WERI-Rb-1 (cell line): ENCODE results near the gene ULK2.

Source experiments
- DNase-seq: peaks from one replicate; pipeline ENCODE4 v3.0.0-alpha.2; 2020
- H3K27ac ChIP-seq: fragments of 250-450 bp; sonication (Bioruptor Pico); 2 replicates; pipeline ENCODE4 v1.5.1; 2020; ENCODE audit warnings: mild to moderate bottlenecking, moderate library complexity
- H3K27me3 ChIP-seq: fragments of 250-450 bp; sonication (Bioruptor Pico); 2 replicates; pipeline ENCODE4 v1.5.1; 2021; ENCODE audit warnings: mild to moderate bottlenecking, low read depth, moderate library complexity; ENCODE audit not compliant: insufficient read depth, severe bottlenecking
- H3K36me3 ChIP-seq: fragments of 250-450 bp; sonication (Bioruptor Pico); 2 replicates; pipeline ENCODE4 v1.5.1; 2020; ENCODE audit warnings: mild to moderate bottlenecking, moderate library complexity
- H3K4me3 ChIP-seq: 2 replicates; pipeline ENCODE4 v1.5.1; 2011; ENCODE audit warnings: low read depth, mild to moderate bottlenecking, control low read depth, low read length
- H3K9me3 ChIP-seq: fragments of 250-450 bp; sonication (Bioruptor Pico); 2 replicates; pipeline ENCODE4 v1.5.1; 2021; ENCODE audit warnings: mild to moderate bottlenecking, moderate library complexity; ENCODE audit not compliant: severe bottlenecking
- CTCF ChIP-seq: IDR thresholded peaks from 2 replicates; pipeline ENCODE4 v1.5.1; 2011; ENCODE audit warnings: low read depth, mild to moderate bottlenecking, control low read depth, inconsistent platforms, low read length

The ULK2 gene

GRCh38 chr17:19746517-19746916 lies 121.2 kb downstream of the ULK2 start:
- H3K4me3 ChIP-seq: no peak overlapping the region

GRCh38 chr17:19744922-19745757 lies 122.6 kb downstream of the ULK2 start:
- TF ChIP-seq CTCF: peak; percentile 56
- peak; percentile 54 for DNase-seq
- no peaks in the 10 kb centered on the region for H3K36me3 ChIP-seq
- no peaks in the 10 kb centered on the region for H3K9me3 ChIP-seq
- H3K27me3 ChIP-seq: no peaks in the 10 kb centered on the region
- H3K27ac ChIP-seq: no peak overlapping the region
- no peak overlapping the region for H3K4me3 ChIP-seq

More at GRCh38 chr17:19746517-19746916, 121.2 kb downstream of the ULK2 start:
- H3K27me3 ChIP-seq: no peaks in the 10 kb centered on the region
- no peak overlapping the region for H3K27ac ChIP-seq
- no peak for TF ChIP-seq CTCF
- H3K36me3 ChIP-seq: no peaks in the 10 kb centered on the region
- DNase-seq: no peak
- no peaks in the 10 kb centered on the region for H3K9me3 ChIP-seq

- no peak overlapping the region for H3K4me3 ChIP-seq
- TF ChIP-seq CTCF: no peak
- H3K27me3 ChIP-seq: no peaks in the 10 kb centered on the region
- DNase-seq: no peak
- H3K9me3 ChIP-seq: no peaks in the 10 kb centered on the region
- H3K27ac ChIP-seq: no peak overlapping the region
- no peaks in the 10 kb centered on the region for H3K36me3 ChIP-seq
Observed at GRCh38 chr17:19744492-19744891, 123.2 kb downstream of the ULK2 start.

GRCh38 chr17:19743101-19744100 lies 124.3 kb downstream of the ULK2 start:
- no peak overlapping the region for H3K27ac ChIP-seq
- no peaks in the 10 kb centered on the region for H3K27me3 ChIP-seq
- no peak for TF ChIP-seq CTCF
- H3K4me3 ChIP-seq: no peak overlapping the region
- no peak for DNase-seq
- H3K9me3 ChIP-seq: no peaks in the 10 kb centered on the region
- H3K36me3 ChIP-seq: no peaks in the 10 kb centered on the region

- Histone ChIP-seq H3K4me3 (no peak overlapping the region), H3K36me3 (no peaks in the 10 kb centered on the region), H3K27ac (no peak overlapping the region), H3K9me3 (no peaks in the 10 kb centered on the region), H3K27me3 (no peaks in the 10 kb centered on the region)
- DNase-seq: no peak
- TF ChIP-seq CTCF: no peak
Observed at GRCh38 chr17:19742495-19742894, 125.2 kb downstream of the ULK2 start.
